NCI-H187 (cell line): Measurements from ENCODE around the gene PCF11.
"Not testable (repeated sequence)": the region's sequence is repeated elsewhere in the genome, so short reads cannot be mapped to it uniquely, and the experiment has no call there.

Experiments used
- DNase-seq, 2 experiments: peaks; one replicate each; lab custom pipeline; 2025; lab: John Stamatoyannopoulos, UW

The PCF11 gene

GRCh38 chr11:83192606-83193245, 35.8 kb downstream of the PCF11 start:
- DNase-seq, result no peak

- DNase-seq, result peak; percentile 68 to 80
These were observed 36.7 kb downstream of the PCF11 start, which contains the start of gene ANKRD42 for GRCh38 chr11:83193315-83194280. TSS of gene ANKRD42 (plus strand) at chr11:83193712. CDS start at chr11:83194671, 959 bp downstream.

GRCh38 chr11:83194281-83195142, 37.6 kb downstream of the PCF11 start:
- no peak for DNase-seq

GRCh38 chr11:83195143-83195466, 38.2 kb downstream of the PCF11 start:
- DNase-seq, result no peak

- DNase-seq, result no peak
These were observed 38.7 kb downstream of the PCF11 start for GRCh38 chr11:83195649-83196048.

GRCh38 chr11:83200035-83200434, 43.1 kb downstream of the PCF11 start:
- DNase-seq, result no peak

GRCh38 chr11:83205608-83206185, 48.8 kb downstream of the PCF11 start:
- no peak for DNase-seq

GRCh38 chr11:83206221-83206620, 49.3 kb downstream of the PCF11 start:
- DNase-seq, result no peak

- not testable (repeated sequence) for DNase-seq
These were observed 49.9 kb downstream of the PCF11 start for GRCh38 chr11:83206771-83207382.

- no peak for DNase-seq
These were observed 62.2 kb downstream of the PCF11 start for GRCh38 chr11:83219095-83219494.

GRCh38 chr11:83220260-83220659, 63.3 kb downstream of the PCF11 start:
- DNase-seq, result no peak

- DNase-seq, result no peak
These were observed 64.8 kb downstream of the PCF11 start for GRCh38 chr11:83221694-83222093.

- DNase-seq, result no peak
These were observed 65.6 kb downstream of the PCF11 start for GRCh38 chr11:83222499-83222898.

- DNase-seq, result no peak
These were observed 66.5 kb downstream of the PCF11 start for GRCh38 chr11:83223457-83223856.

GRCh38 chr11:83235825-83236224, 78.9 kb downstream of the PCF11 start:
- no peak for DNase-seq
